Brain pericyte (primary cell): Measurements from ENCODE around the gene FBXO10.

Source experiments
- DNase-seq: peaks from one replicate; pipeline ENCODE4 v3.0.0-alpha.2; 2012; ENCODE audit warnings: low read depth, low spot score

Gene FBXO10

DNA sequence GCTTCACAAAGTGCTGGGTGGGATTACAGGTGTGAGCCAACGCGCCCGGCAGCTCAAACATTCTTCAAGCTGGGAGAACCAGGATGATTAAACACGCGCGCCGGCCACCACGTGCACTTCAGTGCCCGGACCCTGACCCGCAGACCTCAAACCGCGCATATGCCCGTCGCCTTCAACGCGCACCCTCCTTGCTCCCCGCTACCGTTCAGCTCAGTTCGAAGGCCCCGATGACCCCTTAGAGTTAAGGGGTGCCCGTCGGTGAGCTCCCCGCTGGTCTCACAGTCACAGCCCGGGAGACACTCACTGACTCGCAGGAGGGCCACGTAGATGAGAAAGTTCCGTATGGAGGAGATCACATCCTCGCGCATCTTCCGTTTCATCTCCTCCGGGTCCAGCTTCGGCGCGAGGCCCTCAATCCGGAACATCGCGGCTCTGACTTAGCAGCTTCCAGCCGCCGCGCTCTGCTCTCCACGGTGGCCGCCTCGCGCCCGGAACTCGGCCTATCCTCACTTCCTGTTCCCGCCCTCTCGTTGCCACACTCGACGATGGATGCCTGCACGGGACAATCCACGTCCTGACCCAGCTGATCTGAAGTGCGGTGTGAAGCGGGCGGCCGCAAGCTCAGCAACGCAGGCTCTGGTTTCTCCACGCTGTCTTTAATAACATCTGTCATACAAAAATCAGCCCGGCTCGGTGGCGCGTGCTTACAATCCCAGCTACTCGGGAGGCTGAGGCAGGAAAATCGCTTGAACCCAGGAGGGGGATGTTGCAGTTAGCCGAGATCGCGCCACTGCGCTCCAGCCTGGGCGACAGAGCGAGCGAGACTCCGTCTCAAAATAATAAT, 16.1 kb upstream of the FBXO10 start, which contains the start of gene TOMM5:
TSS of gene TOMM5 (minus strand) at position 490 of the 844 bp plus-strand sequence. CDS start at position 425, 65 bp downstream.
- DNase-seq: peak; percentile 76

- DNase-seq: no peak
These were observed 11.3 kb upstream of the FBXO10 start for GRCh38 chr9:37587521-37587920.

GRCh38 chr9:37583522-37584121, 7.4 kb upstream of the FBXO10 start:
- no peak for DNase-seq

DNA sequence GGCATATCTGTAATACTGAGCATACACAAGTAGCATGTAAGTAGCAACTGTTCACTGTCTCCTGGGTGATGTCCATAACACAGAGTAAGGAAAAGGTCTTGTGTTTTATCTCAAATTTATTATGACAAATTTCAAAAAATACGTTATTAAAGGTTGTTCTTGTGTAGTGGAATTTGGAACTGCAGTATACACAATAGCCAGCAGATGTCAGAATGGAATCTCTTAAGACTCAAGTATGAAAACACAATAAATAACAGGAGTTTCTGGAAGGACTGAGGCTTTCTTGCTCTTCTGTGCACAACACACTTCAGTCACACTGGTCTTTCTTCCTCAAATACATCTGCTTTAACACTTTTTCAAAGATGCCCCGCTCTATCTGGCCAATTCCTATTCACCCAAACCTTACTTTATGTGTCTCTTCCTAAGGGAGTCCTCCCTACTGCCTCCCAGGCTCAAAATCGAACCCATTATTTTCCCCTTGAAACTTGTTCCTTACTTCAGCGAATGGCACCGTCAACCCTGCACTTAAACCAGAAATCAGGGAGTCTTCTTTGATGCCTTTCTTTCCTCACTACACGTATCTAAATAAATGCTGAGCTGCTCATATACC, 6.5 kb upstream of the FBXO10 start:
- no peak for DNase-seq

- DNase-seq: no peak
These were observed 667 bp downstream of the FBXO10 start for GRCh38 chr9:37575511-37575914.

GRCh38 chr9:37575001-37575400, 1.2 kb downstream of the FBXO10 start:
- no peak for DNase-seq

DNA sequence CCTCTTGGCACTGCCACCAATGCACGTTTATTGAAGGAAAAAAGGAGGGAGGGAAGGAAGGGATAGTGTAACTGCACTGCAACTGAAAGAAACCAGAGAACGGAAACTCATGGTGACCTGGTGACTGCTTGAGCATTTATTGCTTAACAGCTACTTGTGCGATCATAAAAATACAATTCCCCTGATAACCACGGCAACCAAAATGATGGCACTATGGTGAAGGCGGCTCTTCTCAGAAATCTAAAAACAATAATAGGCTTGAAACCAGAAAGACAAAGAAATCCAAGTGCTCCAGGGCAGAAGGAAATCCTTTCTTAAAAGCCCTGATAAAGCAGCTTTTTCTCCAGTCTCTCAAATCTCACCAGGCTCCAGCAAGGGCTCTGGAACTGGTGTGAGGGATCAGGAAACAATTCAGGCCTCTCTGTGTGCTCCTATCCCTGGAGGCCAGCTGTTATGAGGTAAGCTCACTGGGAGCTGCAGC, 1.9 kb downstream of the FBXO10 start:
- DNase-seq: peak; percentile 27

DNA sequence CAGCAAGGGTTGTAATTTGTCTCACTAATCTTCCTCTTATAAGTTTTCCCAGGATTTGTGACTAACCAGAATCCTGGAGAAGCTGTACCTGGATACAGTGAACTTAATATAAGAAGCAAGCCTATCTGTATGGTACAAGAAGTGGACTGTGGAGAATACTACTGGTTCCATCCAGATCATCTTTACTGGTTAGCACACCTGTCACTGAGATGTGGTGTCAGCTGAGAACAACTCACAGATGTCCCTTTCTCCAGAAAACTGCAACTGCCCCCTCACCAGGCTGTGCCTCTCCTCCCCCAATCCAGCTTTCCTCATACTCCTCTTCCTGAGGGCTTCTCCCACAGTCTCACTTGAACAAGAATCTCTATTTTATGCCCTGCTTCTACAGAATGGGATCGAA, 4.9 kb downstream of the FBXO10 start:
- no peak for DNase-seq

- DNase-seq: no peak
These were observed 9.5 kb downstream of the FBXO10 start for GRCh38 chr9:37566716-37567115.

DNA sequence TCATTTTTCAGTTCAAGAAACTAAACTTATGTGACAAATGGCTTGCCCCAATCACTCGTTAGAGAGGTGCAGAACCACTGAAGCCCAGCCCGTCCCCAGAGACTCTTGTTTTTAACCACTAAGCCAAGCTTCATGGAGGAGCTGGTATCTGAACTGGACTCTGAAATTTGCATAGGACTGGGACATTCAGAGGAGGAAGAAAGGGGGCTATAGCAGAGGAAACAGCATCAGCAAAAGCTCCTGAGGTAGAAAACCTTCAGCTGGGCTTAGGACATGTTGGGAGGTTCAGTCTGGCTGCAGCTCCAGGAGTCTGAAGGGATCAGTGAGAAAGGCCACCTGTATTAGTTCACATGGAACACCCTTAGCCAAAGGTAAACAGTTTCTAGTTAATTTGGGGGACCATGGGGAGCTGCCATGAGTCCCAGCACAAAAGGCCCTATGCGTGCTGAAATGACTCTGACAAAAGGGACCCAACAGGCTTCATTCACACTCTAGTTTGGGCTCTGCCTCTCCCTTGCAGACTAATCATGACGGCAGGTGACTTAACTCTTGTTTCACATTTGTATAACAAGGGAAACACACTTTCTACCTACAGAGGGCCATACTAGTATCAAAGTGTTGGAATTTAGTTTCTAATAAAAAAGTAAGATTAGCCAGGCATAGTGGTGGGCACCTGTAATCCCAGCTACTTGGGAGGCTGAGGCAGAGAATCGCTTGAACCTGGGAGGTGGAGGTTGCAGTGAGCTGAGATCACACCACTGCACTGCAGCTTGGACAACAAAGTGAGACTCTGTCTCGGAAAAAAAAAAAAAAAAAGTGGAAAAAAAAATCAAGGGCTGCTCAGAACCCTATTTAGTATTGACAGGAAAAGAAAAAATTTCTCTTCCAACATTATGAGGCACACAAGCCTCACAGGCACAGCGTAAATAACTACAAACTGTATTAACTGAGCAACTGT, 10.2 kb downstream of the FBXO10 start:
- no peak for DNase-seq

GRCh38 chr9:37564916-37565315, 11.3 kb downstream of the FBXO10 start:
- DNase-seq: no peak

GRCh38 chr9:37563806-37564513, 12.2 kb downstream of the FBXO10 start:
- no peak for DNase-seq

DNA sequence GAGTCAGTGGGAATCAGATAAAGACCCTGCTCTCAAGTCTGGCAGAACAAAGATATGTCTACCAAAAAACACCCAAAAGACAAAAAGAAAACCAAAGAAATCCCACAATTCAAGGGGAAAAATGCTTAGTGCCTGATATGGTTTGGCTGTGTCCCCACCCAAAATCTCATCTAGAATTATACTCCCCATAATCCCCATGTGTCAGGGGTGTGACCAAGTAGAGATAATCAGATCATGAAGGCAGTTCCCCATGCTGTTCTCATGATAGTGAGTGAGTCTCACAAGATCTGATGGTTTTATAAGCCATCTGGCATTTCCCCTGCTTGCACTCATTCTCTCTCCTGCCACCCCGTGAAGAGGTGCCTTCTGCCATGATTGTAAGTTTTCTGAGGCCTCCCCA, 13.4 kb downstream of the FBXO10 start:
- DNase-seq: no peak

DNA sequence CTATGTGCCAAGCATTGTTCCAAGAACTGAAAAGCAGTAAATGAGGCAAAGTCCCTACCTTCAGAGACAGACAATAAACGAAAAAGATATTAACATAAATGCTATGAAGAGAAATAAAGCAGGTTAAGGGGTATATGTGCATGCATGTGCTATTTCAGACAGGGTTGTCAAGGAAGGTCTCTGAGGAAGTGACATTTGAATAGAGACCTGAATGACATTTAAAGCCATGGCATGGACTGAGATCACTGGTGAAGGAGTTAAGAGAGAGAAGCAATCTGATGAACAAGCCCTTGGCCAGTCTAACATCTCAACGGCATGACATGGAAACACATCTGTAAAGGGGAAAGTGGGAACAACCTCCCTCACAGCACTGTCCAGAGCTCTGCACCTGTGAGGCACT, 14.5 kb downstream of the FBXO10 start:
- no peak for DNase-seq

- no peak for DNase-seq
These were observed 16.2 kb downstream of the FBXO10 start for GRCh38 chr9:37559855-37560592.

- DNase-seq: no peak
These were observed 17.1 kb downstream of the FBXO10 start for GRCh38 chr9:37559125-37559524.

DNA sequence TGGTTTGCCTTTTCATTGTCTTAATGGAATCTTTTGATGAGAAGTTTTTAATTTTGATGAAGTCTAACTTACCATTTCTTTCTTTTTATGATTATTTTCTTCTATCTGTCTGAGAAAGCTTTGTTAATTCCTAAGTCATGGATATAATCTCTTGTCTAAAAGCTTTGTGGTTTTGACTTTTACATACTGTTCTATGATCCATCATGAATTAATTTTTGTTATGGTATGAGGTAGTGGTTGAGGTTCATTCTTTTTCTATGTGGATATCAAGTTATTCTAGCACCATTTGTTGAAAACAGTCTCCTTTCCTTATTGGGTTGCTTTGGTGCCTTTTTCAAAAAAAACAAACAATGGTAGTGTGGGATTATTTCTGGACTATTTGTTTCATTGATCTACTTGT, 20.4 kb downstream of the FBXO10 start:
- no peak for DNase-seq

- no peak for DNase-seq
These were observed 21.9 kb downstream of the FBXO10 start for GRCh38 chr9:37554318-37554717.

- DNase-seq: no peak
These were observed 24.3 kb downstream of the FBXO10 start for GRCh38 chr9:37551888-37552287.

GRCh38 chr9:37551468-37551867, 24.7 kb downstream of the FBXO10 start:
- no peak for DNase-seq
